Right cardiac atrium (tissue), 5 donors: Measurements from ENCODE around the gene TIE1. TPM values are rescaled to one million over a fixed set of nuclear protein-coding genes. Genes with fewer than 3 reads are reported as not detected.

Source experiments
- ATAC-seq, 2 donors: fragments of 200-7000 bp; cut with Tn5 transposase; one replicate each; pipeline versions ENCODE4 v1.8.0 to v1.9.1; 2020; ENCODE audit warnings: moderate library complexity in 2 of 2, mild to moderate bottlenecking in 1 of 2
- DNase-seq, 3 donors: peaks; one replicate each; pipeline ENCODE4 v3.0.0-alpha.2; 2020
- H3K27ac ChIP-seq: one replicate; pipeline ENCODE4 v1.5.1; 2013; ENCODE audit warnings: mild to moderate bottlenecking, low read length, control low read depth, moderate library complexity
- H3K27me3 ChIP-seq: one replicate; pipeline ENCODE4 v1.6.1; 2013; ENCODE audit not compliant: control insufficient read depth, insufficient read depth
- H3K4me1 ChIP-seq: one replicate; pipeline ENCODE4 v1.6.1; 2013; ENCODE audit warnings: low read length; ENCODE audit not compliant: control insufficient read depth, insufficient read depth
- H3K4me3 ChIP-seq: one replicate; pipeline ENCODE4 v1.5.1; 2013; ENCODE audit warnings: low read length, control low read depth
- H3K9me3 ChIP-seq: one replicate; pipeline ENCODE4 v1.6.1; 2013; ENCODE audit warnings: low read length; ENCODE audit not compliant: control insufficient read depth
- WGBS: extraction: QIAGEN DNeasy Blood & Tissue Kit; methylation state at CpG from one replicate; pipeline ENCODE4 v1.1.7; 2013; 5-methylcytosine and 5-hydroxymethylcytosine counted together
- intact Hi-C, 4 donors: fragments of 100-400 bp; cut with DNase I; formaldehyde crosslinking; loops; one replicate each; pipeline versions ENCODE4 v1.11.0 to v1.14.0; 2022 to 2023
- polyA plus RNA-seq: library from polyadenylated mRNA; stranded (reverse); fragments of 200-250 nt; gene quantifications from one replicate; pipeline ENCODE4 v1.2.3, GENCODE V29; 2013
- total RNA-seq, 4 donors: library from RNA; stranded (reverse); fragmentation: NEBNext Ultra II Directional; extraction: Animal tissue kit (Norgen Biotek cat#: 25700); gene quantifications; one replicate each; pipeline ENCODE4 v1.2.1, GENCODE V29; 2021
- donor health status: healthy with polysubstance abuse.
- donor health status: DM: no; HTN: yes; CAD: no.
- donor health status: DM: no; HTN: no; CAD: no.
- donor health status: DM: no; HTN: yes; CAD: no; lungs with severe emphysema.
- donor health status: DM: yes; HTN: yes; CAD: no.

TIE1 gene
- total and polyA plus RNA-seq, 5 donors: 21.7 to 49.4 (median 40.1) TPM

DNA sequence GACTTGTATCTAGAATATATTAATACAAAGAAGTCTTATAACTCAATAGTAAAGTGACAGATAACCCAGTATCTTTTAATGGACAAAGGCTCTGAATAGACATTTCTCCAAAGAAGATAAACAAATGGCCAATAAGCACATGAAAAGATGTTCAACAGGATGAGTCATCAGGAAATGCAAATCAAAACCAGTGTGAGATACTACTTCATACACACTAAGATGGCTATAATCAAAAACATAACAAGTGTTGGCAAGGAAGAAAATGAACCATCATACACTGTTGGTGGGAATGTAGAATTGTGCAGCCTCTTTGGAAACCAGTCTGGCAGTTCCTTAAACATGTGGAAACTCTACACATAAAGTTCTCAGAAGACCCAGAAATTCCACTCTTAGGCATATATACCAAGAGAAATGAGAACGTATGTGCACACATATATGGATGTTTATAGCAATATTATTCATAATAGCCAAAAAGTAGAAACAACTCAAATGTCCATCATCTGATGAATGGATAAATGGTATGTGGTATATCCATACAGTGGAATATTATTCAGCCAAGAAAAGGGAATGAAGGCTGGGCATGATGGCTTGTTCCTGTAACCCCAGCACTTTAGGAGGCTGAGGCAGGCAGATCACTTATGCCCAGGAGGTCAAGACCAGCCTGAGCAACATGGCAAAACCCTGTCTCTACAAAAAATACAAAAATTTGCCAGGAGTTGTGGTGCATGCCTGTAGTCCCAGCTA, 26.9 kb downstream of the TIE1 start:
- 96% methylated on average over 1 of the region's 1 CpG for WGBS
- no peak for DNase-seq
- Histone ChIP-seq H3K27ac (no peak overlapping the region), H3K27me3 (no peaks in the 10 kb centered on the region), H3K9me3 (no peaks in the 10 kb centered on the region), H3K4me3 (no peak overlapping the region), H3K4me1 (peaks cover 7% of the 10 kb centered on the region)
- intact Hi-C loops: no loop called here
- ATAC-seq: no peak

DNA sequence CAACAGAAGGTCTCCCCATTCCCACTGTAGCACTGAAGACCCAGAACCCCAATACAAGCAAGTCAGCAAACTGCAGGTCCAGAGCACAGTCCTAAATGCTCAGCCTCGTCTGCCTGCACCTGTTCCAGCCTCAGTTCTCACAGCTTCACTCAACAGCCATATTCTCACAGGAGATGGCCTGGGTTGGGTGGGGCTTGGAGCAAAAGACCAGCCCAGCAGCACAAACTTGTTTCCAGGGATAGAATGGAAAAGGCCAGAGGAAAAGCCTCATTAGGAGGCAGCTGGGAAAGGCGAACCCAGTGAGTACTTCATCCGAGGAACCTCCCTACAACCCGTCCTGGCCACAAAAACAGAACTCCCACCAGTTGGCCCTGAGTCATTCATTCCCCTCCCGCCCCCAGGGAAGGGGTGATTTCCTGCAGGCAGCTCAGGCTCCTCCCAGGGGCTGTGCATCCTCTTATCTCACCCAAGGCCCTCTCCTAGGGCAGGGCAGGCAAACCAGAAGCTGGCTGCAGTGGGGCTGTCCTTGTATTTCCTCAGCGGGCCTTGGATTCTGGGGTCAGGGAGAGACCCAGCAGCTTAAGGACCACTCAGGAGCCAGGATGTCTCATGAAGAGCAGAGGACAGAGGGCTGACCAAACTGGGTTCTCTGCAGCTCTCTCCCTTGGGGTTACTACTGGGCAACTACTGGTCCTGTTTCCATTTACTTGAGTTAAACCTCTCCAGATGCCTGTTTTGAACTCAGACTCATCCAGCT, 29.4 kb downstream of the TIE1 start:
- 23% methylated on average over 6 of the region's 6 CpGs for whole genome bisulfite sequencing

DNA sequence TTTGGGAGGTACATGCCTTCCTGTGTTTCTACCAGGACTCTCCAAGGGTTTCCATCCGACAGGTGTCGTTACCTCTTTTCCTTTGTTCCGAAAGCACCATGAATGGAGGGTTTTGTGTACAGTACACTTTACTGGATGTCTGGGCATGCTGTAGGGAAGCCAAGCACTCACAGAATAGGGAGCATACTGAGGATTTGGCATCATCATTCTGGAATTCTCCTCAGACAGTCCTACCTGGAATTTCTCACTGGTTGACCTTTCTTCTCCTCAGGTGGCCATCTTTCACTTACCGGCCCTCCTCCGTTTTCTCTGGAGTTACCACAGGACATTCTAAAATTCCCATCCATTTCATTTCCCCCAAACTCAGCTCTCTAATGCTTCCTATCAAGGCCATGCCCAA, 30.9 kb downstream of the TIE1 start:
- H3K27me3 ChIP-seq: no peaks in the 10 kb centered on the region
- ATAC-seq (no peak), DNase-seq (no peak)
- WGBS: 94% methylated on average over 5 of the region's 5 CpGs
- H3K9me3 ChIP-seq: no peaks in the 10 kb centered on the region
- H3K4me3 ChIP-seq: no peak overlapping the region
- intact Hi-C loops: no loop called here
- peaks cover 7% of the 10 kb centered on the region for H3K4me1 ChIP-seq
- no peak overlapping the region for H3K27ac ChIP-seq

More for the DNA sequence above, 29.4 kb downstream of the TIE1 start:
- H3K27me3 ChIP-seq: no peaks in the 10 kb centered on the region
- H3K4me1 ChIP-seq: peaks cover 7% of the 10 kb centered on the region
- intact Hi-C loops: no loop called here
- DNase-seq (peak; percentile 86 to 87 (median 87)), ATAC-seq (peak; percentile 91 to 98)
- no peak overlapping the region for H3K27ac ChIP-seq
- H3K4me3 ChIP-seq: no peak overlapping the region
- H3K9me3 ChIP-seq: no peaks in the 10 kb centered on the region

DNA sequence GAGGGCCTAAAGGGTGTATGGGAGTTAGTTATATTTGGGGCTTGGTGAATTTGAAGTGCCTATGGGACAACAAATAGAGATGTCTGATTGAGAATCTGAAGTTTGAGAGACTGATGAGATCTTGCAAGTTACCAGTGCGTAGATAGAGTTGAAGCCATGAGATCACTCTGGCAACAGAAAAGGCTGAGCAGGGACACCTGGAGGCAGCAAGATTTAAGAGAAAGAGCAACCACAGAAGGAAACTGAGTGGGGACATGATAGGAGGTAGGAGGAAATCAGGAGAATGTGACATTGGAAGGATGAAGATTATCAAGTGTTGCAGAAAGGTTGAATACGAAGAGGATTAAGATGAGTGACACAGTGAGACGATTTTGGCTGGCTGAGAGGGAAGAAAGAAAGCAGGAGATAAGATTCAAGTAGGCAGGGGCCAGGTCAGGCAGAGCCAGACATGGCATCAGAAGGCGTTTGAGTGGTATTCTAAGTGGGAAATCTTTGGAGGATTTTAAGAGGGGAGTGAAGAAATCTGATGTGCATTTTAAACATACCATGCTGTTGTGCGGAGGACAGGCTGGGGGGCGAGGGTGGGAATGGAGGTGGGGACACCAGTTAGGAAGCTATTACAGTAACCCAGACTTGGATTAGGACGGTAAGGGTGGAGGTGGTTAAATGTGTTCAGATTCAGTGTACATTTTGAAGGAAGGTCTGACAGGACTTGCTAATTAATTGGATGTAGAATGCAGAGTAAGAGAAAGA, 33.8 kb downstream of the TIE1 start:
- WGBS: 47% methylated on average over 7 of the region's 7 CpGs
- H3K27ac ChIP-seq: no peak overlapping the region
- ATAC-seq (no peak), DNase-seq (no peak)
- no peak overlapping the region for H3K4me3 ChIP-seq
- no peaks in the 10 kb centered on the region for H3K9me3 ChIP-seq
- no peaks in the 10 kb centered on the region for H3K27me3 ChIP-seq
- intact Hi-C loops: no loop called here
- peaks cover 7% of the 10 kb centered on the region for H3K4me1 ChIP-seq

DNA sequence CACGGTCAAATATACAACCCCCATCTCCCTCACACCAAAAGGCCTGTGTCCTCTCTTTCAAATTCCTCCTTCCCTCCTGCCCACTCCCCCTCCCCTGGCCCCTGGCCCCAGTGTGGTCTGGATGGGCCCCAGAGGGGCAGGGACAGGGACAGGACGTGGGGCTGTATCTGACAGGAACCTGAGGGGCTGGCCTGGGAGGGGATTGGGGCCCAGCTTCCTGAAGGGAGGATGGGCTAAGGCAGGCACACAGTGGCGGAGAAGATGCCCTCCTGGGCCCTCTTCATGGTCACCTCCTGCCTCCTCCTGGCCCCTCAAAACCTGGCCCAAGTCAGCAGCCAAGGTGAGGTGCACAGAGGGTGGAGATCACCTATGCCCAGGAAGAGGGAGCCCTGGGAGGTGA, 36.8 kb downstream of the TIE1 start, which contains the start of gene MPL:
Gene MPL (plus strand): TSS at position 231 of the 400 bp plus-strand sequence. CDS start 31 bp downstream, at position 262.
- ATAC-seq (peak in 1 of 2 donors; percentile 9), DNase-seq (no peak)
- H3K9me3 ChIP-seq: no peaks in the 10 kb centered on the region
- no peaks in the 10 kb centered on the region for H3K27me3 ChIP-seq
- 65% methylated on average over 3 of the region's 3 CpGs for WGBS
- no peaks in the 10 kb centered on the region for H3K4me1 ChIP-seq
- intact Hi-C loops: no loop called here
- H3K27ac ChIP-seq: no peak within 1 kb of the TSS
- H3K4me3 ChIP-seq: no peak within 1 kb of the TSS

DNA sequence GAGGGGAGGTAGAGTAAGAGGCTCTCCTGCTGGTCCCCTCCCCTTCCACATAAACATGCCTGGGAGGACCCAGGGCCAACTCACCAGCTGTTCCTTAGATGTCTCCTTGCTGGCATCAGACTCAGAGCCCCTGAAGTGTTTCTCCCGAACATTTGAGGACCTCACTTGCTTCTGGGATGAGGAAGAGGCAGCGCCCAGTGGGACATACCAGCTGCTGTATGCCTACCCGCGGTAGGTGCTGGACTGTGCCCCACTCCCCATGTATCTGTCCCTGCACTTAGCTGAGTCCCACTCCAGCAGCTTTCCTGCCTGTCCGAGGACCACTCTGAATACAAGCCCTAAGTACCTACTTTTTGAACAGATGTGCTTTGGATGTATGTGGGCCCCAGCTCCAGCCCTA, 37.2 kb downstream of the TIE1 start:
- no peaks in the 10 kb centered on the region for H3K4me1 ChIP-seq
- H3K4me3 ChIP-seq: no peak overlapping the region
- intact Hi-C loops: no loop called here
- no peak for DNase-seq
- H3K27me3 ChIP-seq: no peaks in the 10 kb centered on the region
- peak in 1 of 2 donors; percentile 8 for ATAC-seq
- H3K27ac ChIP-seq: no peak overlapping the region
- WGBS: 77% methylated on average over 5 of the region's 5 CpGs
- H3K9me3 ChIP-seq: no peaks in the 10 kb centered on the region

DNA sequence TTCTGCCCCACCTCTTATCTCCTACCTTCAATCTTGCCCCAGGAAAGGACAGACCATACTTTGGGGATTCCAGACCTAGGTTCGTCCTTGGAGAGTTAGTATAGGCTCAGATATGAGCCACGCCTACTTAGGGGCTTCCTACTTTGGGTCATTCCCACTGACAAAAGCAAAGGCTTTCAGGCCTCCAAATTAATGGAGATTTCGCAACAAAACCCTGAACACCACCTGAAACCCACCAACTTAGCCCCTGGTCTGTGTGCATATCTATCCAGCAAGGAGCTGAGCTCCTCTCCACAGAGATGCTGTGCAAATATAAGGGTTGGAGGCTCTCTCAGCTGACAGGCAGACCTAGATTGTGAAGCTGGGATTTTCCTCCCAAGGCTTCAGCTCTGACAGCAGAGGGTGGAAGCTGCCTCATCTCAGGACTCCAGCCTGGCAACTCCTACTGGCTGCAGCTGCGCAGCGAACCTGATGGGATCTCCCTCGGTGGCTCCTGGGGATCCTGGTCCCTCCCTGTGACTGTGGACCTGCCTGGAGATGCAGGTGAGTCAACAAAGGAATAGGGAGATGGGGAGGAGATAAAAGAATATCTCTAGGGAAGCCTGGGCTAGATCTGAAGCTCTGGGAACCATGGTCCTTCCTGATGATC, 38.9 kb downstream of the TIE1 start:
- Histone ChIP-seq H3K27ac (no peak overlapping the region), H3K4me3 (no peak overlapping the region), H3K4me1 (no peaks in the 10 kb centered on the region), H3K9me3 (no peaks in the 10 kb centered on the region), H3K27me3 (no peaks in the 10 kb centered on the region)
- DNase-seq (no peak), ATAC-seq (no peak)
- intact Hi-C loops: no loop called here
- 90% methylated on average over 6 of the region's 6 CpGs for WGBS

DNA sequence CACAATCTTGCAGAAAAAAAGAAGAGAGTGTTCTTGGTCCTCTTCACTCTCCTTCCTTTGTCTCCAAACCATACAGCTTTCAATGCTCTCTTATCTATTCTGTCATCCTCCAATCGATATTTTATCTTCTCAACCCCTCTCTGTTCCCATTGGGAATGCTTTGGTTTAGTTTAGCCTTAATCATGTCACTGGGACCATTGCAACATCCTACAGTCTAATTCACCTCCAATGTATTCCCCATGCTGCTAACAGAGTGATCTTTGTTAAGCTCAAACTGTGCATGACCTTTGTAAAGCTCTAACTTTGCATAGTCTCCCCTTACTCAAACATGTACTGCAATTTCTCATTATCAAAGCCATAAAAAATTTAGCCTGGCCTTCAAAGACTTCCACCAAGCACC, 39.8 kb downstream of the TIE1 start:
- Histone ChIP-seq H3K27ac (no peak overlapping the region), H3K27me3 (no peaks in the 10 kb centered on the region), H3K4me3 (no peak overlapping the region), H3K9me3 (no peaks in the 10 kb centered on the region), H3K4me1 (no peaks in the 10 kb centered on the region)
- ATAC-seq (no peak), DNase-seq (no peak)
- intact Hi-C loops: no loop called here
- 57% methylated on average over 1 of the region's 1 CpG for WGBS

DNA sequence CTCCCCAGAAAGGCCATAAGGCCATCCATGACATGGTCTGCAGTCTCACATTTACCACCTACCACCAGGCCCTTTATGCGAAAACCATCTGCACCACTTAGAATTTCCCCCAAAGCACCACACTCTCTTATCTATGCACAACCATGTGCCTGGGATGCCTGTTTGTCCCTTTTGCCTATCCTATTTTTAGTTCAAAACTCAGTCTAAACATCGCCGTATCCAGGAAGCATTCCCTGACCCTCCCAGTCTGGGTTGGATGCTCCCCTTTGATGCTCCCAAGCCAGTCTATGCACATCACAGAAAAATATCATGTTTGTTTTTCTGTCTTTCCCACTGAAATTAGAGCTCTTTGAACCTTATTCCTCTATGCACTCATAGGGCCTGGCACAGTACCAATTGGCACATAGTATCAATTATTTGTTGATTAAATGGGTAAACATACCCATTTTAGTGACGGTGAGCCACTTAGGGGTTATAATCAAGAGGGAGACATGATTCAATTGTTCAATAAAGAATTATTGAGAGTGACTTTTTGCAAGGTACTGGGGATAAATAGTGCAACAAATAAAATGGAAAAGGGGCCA, 43.6 kb downstream of the TIE1 start:
- 46% methylated on average over 4 of the region's 4 CpGs for WGBS
- no peaks in the 10 kb centered on the region for H3K9me3 ChIP-seq
- H3K27me3 ChIP-seq: no peaks in the 10 kb centered on the region
- H3K4me3 ChIP-seq: no peak overlapping the region
- DNase-seq: peak in 1 of 3 donors; percentile 36
- ATAC-seq: peak; percentile 55 to 75
- no peaks in the 10 kb centered on the region for H3K4me1 ChIP-seq
- H3K27ac ChIP-seq: peak overlapping the region; percentile 63
- intact Hi-C loops: no loop called here

DNA sequence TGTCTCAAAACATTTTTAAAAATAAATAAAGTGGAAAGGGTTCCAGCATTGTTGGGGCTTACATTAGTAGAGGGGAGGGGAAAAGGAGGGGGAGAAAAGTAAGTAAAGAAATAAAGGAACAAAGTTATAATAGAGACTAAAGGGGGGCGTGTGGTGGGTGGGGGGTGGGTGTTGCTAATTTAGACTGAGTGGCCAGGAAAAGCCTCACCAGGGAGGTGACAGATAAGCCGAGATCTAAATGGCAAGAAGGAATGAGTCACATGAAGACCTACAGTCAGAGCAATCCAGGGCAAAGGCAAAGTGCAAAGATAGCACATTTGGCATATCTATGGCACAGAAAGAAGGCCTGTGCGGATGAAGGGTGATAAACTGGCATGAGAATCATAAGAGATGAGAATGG, 44.3 kb downstream of the TIE1 start:
- no peaks in the 10 kb centered on the region for H3K9me3 ChIP-seq
- ATAC-seq (peak; percentile 39 to 44), DNase-seq (no peak)
- H3K4me1 ChIP-seq: peaks cover under 1% of the 10 kb centered on the region
- peak overlapping the region; percentile 64 for H3K27ac ChIP-seq
- no peaks in the 10 kb centered on the region for H3K27me3 ChIP-seq
- H3K4me3 ChIP-seq: no peak overlapping the region
- intact Hi-C loops: no loop called here
- WGBS: 35% methylated on average over 3 of the region's 3 CpGs
